Panc1 (cell line): ENCODE results near the gene NOTO.

ENCODE experiments used
- CTCF ChIP-seq: fragments of 450-650 bp; IDR thresholded peaks from 2 replicates; pipeline ENCODE4 v1.5.1; 2017; ENCODE audit warnings: mild to moderate bottlenecking
- POLR2AphosphoS5 ChIP-seq: IDR thresholded peaks from 2 replicates; pipeline ENCODE4 v1.6.1; 2012; ENCODE audit warnings: mild to moderate bottlenecking, low read depth, low read length, moderate library complexity
- REST ChIP-seq, 2 experiments: IDR thresholded peaks; 2 replicates each; pipeline ENCODE4 v1.6.1; 2011 to 2012; ENCODE audit warnings: low read depth in 2 of 2, control low read depth in 1 of 2, low read length in 1 of 2, mild to moderate bottlenecking in 1 of 2, moderate library complexity in 1 of 2; ENCODE audit not compliant: insufficient read depth in 1 of 2

- TF ChIP-seq CTCF (no peak), REST (IDR thresholded peaks at IDR 0.05; ENCODE audit: insufficient read depth in 1 of 2, low read depth in 2 of 2, low read length in 1 of 2) (no peak), POLR2AphosphoS5 (no peak)
These were observed 54.6 kb downstream of the NOTO start for GRCh38 chr2:73257021-73257420.
